SK-N-SH treated with all-trans-retinoic acid at 6 μM for 48 hours (cell line): ENCODE measurements around the gene CLDN24.

Source experiments
- ATAC-seq: fragments of 200-7000 bp; cut with Tn5 transposase; 3 replicates; pipeline ENCODE4 v1.9.1; 2020; ENCODE audit warnings: mild to moderate bottlenecking, moderate library complexity
- ARNTL ChIP-seq: fragments of 450-650 bp; formaldehyde crosslinking; IDR thresholded peaks from 2 replicates; pipeline ENCODE4 v1.5.0; 2020; ENCODE audit warnings: low read depth, mild to moderate bottlenecking, moderate library complexity, borderline replicate concordance
- BACH2 ChIP-seq: fragments of 250-450 bp; sonication (Bioruptor Pico); IDR thresholded peaks from 2 replicates; pipeline ENCODE4 v1.9.0; 2021; ENCODE audit warnings: mild to moderate bottlenecking, borderline replicate concordance
- CSDC2 ChIP-seq: fragments of 250-450 bp; sonication (Bioruptor Pico); IDR thresholded peaks from 2 replicates; pipeline ENCODE4 v1.5.0; 2020; ENCODE audit warnings: mild to moderate bottlenecking, moderate library complexity
- CSRNP3 ChIP-seq: fragments of 250-450 bp; sonication (Bioruptor Pico); IDR thresholded peaks from 2 replicates; pipeline ENCODE4 v1.5.1; 2021; ENCODE audit warnings: mild to moderate bottlenecking, moderate library complexity
- ESRRG ChIP-seq: fragments of 250-450 bp; sonication (Bioruptor Pico); IDR thresholded peaks from 2 replicates; pipeline ENCODE4 v1.6.1; 2021; ENCODE audit warnings: mild to moderate bottlenecking
- GLIS3 ChIP-seq: fragments of 250-450 bp; sonication (Bioruptor Pico); IDR thresholded peaks from 2 replicates; pipeline ENCODE4 v1.5.0; 2020; ENCODE audit warnings: mild to moderate bottlenecking, moderate library complexity
- ISL1 ChIP-seq: fragments of 250-450 bp; sonication (Bioruptor Pico); IDR thresholded peaks from 2 replicates; pipeline ENCODE4 v2.1.2; 2022; ENCODE audit warnings: mild to moderate bottlenecking, moderate library complexity
- OSR1 ChIP-seq: fragments of 250-450 bp; sonication (Bioruptor Pico); IDR thresholded peaks from 2 replicates; pipeline ENCODE4 v1.8.0; 2022; ENCODE audit warnings: moderate library complexity, mild to moderate bottlenecking, inconsistent platforms
- POU6F1 ChIP-seq: fragments of 250-450 bp; sonication (Bioruptor Pico); IDR thresholded peaks from 2 replicates; pipeline ENCODE4 v1.8.0; 2021; ENCODE audit warnings: low read depth, mild to moderate bottlenecking, moderate library complexity, borderline replicate concordance
- PPARA ChIP-seq: fragments of 250-450 bp; sonication (Bioruptor Pico); IDR thresholded peaks from 2 replicates; pipeline ENCODE4 v1.5.0; 2020; ENCODE audit warnings: mild to moderate bottlenecking, borderline replicate concordance
- RARB ChIP-seq: fragments of 250-450 bp; sonication (Bioruptor Pico); IDR thresholded peaks from 2 replicates; pipeline ENCODE4 v1.8.0; 2021; ENCODE audit warnings: mild to moderate bottlenecking, moderate library complexity
- TCF4 ChIP-seq: fragments of 250-450 bp; sonication (Bioruptor Pico); IDR thresholded peaks from 2 replicates; pipeline ENCODE4 v1.8.0; 2021; ENCODE audit warnings: mild to moderate bottlenecking, moderate library complexity, borderline replicate concordance
- TOX ChIP-seq: fragments of 250-450 bp; sonication (Bioruptor Pico); IDR thresholded peaks from 2 replicates; pipeline ENCODE4 v1.8.0; 2021; ENCODE audit warnings: mild to moderate bottlenecking, moderate library complexity, borderline replicate concordance
- ZC3H10 ChIP-seq: fragments of 250-450 bp; sonication (Bioruptor Pico); IDR thresholded peaks from 2 replicates; pipeline ENCODE4 v1.5.1; 2021; ENCODE audit warnings: mild to moderate bottlenecking, moderate library complexity
- ZFP3 ChIP-seq: fragments of 250-450 bp; sonication (Bioruptor Pico); IDR thresholded peaks from 2 replicates; pipeline ENCODE4 v1.5.0; 2020; ENCODE audit warnings: mild to moderate bottlenecking, moderate library complexity
- ZNF565 ChIP-seq: fragments of 450-650 bp; formaldehyde crosslinking; conservative IDR thresholded peaks from 2 replicates; pipeline ENCODE4 v1.5.0; 2020; ENCODE audit warnings: low read depth, mild to moderate bottlenecking, moderate library complexity
- ZNF70 ChIP-seq: fragments of 450-650 bp; formaldehyde crosslinking; IDR thresholded peaks from 2 replicates; pipeline ENCODE4 v1.5.0; 2020; ENCODE audit warnings: mild to moderate bottlenecking, moderate library complexity
- ZNF8 ChIP-seq: fragments of 450-650 bp; formaldehyde crosslinking; IDR thresholded peaks from 2 replicates; pipeline ENCODE4 v1.5.0; 2020; ENCODE audit warnings: mild to moderate bottlenecking, moderate library complexity
- TF ChIP-seq, protein P1 (sequence below): fragments of 250-450 bp; sonication (Bioruptor Pico); IDR thresholded peaks from 2 replicates; pipeline ENCODE4 v1.8.0; 2020; ENCODE audit warnings: mild to moderate bottlenecking, moderate library complexity, borderline replicate concordance
- TF ChIP-seq, protein P2 (sequence below): fragments of 250-450 bp; sonication (Bioruptor Pico); IDR thresholded peaks from 2 replicates; pipeline ENCODE4 v1.5.0; 2020; ENCODE audit warnings: mild to moderate bottlenecking, moderate library complexity

CLDN24 gene

DNA sequence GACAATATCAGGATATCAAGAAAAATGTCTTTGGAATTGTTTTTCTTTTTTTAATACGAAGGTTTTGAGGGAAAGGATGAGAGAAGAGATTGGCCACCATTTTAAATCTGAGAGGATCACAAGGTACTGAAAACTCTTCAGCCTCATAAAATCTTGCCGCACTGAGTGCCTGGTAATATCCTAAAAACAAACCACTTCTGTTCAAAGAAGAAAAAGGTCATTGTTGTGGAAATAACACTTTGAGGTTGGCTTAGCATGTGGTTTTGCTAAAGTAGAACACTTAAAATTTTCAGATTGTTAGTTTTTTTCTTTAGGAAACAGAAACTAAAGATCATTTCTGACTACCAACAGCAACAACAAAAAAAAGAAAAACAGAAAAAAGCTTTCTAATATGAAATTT lies 1.1 kb downstream of the CLDN24 start (continued):
- TF ChIP-seq POU6F1 (CRISPR knock-in tag) (no peak), GLIS3 (CRISPR knock-in tag) (no peak)
- TF ChIP-seq, protein P1, sequence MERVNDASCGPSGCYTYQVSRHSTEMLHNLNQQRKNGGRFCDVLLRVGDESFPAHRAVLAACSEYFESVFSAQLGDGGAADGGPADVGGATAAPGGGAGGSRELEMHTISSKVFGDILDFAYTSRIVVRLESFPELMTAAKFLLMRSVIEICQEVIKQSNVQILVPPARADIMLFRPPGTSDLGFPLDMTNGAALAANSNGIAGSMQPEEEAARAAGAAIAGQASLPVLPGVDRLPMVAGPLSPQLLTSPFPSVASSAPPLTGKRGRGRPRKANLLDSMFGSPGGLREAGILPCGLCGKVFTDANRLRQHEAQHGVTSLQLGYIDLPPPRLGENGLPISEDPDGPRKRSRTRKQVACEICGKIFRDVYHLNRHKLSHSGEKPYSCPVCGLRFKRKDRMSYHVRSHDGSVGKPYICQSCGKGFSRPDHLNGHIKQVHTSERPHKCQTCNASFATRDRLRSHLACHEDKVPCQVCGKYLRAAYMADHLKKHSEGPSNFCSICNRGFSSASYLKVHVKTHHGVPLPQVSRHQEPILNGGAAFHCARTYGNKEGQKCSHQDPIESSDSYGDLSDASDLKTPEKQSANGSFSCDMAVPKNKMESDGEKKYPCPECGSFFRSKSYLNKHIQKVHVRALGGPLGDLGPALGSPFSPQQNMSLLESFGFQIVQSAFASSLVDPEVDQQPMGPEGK (CRISPR knock-in tag), result no peak

DNA sequence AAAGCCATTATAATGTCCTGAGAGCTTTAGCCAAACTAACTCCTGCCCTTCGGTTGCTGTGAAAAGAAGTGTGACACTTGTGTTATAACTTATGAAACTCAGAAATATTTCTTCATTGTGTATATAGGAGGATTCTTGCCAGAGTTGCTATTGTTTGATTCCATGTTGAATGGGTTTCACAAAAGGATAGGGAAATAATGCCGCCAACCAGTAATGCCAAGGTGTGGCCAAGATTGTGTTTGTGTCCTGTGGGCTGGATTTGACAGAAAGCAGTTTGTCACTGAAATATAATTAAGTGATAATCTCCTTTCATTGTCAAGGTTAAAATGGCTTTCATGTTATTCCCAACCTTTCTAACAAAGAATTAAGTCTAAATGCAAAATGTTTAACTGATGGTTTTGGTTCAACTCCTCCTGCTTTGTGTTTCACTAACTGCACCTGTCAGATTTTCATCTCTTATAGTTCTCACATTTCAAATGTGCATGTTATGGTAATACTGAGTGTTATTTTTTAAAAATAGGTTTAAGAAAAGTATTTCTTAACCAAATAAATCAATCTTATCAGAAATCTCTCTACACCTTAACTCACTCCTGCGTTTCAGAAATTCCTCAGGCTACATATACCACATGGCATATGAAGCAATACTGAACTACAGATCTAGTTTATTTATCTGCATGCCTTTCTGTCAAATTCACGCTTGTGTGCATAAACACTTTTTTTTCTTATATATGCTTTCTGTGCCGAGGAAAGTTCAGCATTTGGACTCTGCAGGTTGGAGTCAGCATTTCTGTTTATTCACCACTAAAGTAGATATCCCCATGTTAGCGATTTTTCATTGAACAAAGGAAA lies 1.8 kb downstream of the CLDN24 start, which contains the start of gene CLDN22:
Gene CLDN22, minus strand, starts transcription at position 66 of the 849 bp plus-strand sequence. Its CDS starts 58 bp downstream, at position 8.
- peak; percentile 39; the same call in 1 of the 3 replicates for ATAC-seq
- TF ChIP-seq ISL1 (CRISPR knock-in tag) (peak; percentile 33; the same call in 1 of the 2 replicates), ZC3H10 (peak; percentile 81), BACH2 (CRISPR knock-in tag) (no peak), PPARA (no peak), RARB (CRISPR knock-in tag) (no peak)

DNA sequence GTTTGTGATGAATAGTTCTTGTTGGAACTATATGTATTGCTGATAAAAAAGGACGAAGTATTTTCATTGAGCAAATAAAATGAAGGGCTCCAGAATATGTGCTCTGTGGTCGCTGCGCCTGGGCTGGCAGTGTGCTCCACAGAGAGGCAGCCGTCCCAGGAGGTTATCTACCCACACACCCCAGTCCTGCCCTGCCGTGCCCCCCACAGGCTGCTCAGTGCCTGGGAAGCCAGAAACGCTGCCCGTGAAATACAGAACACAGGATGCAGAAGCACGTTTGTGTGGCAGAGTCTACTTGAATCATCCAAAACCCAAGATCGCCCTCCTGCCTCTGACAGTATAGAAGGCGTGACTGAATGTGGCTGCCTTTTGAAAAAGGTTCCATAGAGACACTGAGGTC lies 3.6 kb downstream of the CLDN24 start:
- no peak for ATAC-seq
- no peak for TF ChIP-seq BACH2 (CRISPR knock-in tag)
- no peak for TF ChIP-seq ZNF70 (CRISPR knock-in tag)
- TF ChIP-seq PPARA, result no peak
- no peak for TF ChIP-seq RARB (CRISPR knock-in tag)
- no peak for TF ChIP-seq CSRNP3 (CRISPR knock-in tag)
- TF ChIP-seq ESRRG, result no peak
- no peak for TF ChIP-seq TCF4
- no peak for TF ChIP-seq ARNTL
- no peak for TF ChIP-seq ZC3H10
- no peak for TF ChIP-seq OSR1 (CRISPR knock-in tag)
- TF ChIP-seq ZNF8 (CRISPR knock-in tag), result no peak
- TF ChIP-seq TOX (CRISPR knock-in tag), result no peak
- TF ChIP-seq, protein P2, sequence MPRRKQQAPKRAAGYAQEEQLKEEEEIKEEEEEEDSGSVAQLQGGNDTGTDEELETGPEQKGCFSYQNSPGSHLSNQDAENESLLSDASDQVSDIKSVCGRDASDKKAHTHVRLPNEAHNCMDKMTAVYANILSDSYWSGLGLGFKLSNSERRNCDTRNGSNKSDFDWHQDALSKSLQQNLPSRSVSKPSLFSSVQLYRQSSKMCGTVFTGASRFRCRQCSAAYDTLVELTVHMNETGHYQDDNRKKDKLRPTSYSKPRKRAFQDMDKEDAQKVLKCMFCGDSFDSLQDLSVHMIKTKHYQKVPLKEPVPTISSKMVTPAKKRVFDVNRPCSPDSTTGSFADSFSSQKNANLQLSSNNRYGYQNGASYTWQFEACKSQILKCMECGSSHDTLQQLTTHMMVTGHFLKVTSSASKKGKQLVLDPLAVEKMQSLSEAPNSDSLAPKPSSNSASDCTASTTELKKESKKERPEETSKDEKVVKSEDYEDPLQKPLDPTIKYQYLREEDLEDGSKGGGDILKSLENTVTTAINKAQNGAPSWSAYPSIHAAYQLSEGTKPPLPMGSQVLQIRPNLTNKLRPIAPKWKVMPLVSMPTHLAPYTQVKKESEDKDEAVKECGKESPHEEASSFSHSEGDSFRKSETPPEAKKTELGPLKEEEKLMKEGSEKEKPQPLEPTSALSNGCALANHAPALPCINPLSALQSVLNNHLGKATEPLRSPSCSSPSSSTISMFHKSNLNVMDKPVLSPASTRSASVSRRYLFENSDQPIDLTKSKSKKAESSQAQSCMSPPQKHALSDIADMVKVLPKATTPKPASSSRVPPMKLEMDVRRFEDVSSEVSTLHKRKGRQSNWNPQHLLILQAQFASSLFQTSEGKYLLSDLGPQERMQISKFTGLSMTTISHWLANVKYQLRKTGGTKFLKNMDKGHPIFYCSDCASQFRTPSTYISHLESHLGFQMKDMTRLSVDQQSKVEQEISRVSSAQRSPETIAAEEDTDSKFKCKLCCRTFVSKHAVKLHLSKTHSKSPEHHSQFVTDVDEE (CRISPR knock-in tag), result no peak
- no peak for TF ChIP-seq GLIS3 (CRISPR knock-in tag)
- TF ChIP-seq CSDC2 (CRISPR knock-in tag), result no peak

DNA sequence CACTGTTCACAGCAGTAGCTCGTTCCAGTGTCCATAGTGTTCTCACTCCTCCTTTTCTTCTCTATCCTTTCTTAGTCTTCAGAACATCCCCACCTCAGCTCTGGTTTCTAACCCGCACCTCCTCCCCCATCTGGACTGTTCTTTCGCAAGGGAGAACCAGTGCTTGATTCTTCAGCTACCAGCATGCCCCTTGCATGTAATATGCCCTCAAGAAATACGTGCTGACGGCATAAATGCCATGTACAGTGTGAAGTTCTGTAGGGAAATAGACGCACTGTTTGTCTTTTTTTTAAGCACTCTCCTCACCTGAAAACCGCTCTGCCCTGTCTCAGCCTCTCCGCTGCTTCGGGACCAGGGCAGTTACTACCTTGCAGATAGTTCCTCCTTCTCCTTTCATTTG lies 7.4 kb downstream of the CLDN24 start:
- ATAC-seq, result no peak
- TF ChIP-seq ZC3H10 (no peak), TOX (CRISPR knock-in tag) (no peak), ARNTL (no peak), GLIS3 (CRISPR knock-in tag) (no peak)

- no peak for ATAC-seq
- TF ChIP-seq BACH2 (CRISPR knock-in tag), result no peak
- TF ChIP-seq PPARA, result no peak
- no peak for TF ChIP-seq CSRNP3 (CRISPR knock-in tag)
- no peak for TF ChIP-seq ZFP3 (CRISPR knock-in tag)
- no peak for TF ChIP-seq ESRRG
- TF ChIP-seq GLIS3 (CRISPR knock-in tag), result no peak
- no peak for TF ChIP-seq ISL1 (CRISPR knock-in tag)
- TF ChIP-seq, protein P1 (CRISPR knock-in tag), result no peak
- TF ChIP-seq ZNF565 (CRISPR knock-in tag), result no peak
- TF ChIP-seq ZNF70 (CRISPR knock-in tag), result no peak
- no peak for TF ChIP-seq ARNTL
Measured at GRCh38 chr4:183314336-183314735, 7.9 kb downstream of the CLDN24 start.
